C4-2B (cell line): ENCODE measurements around the gene TSPYL6.

Source experiments
- H3K27ac ChIP-seq: fragments of 450-650 bp; 2 replicates; pipeline ENCODE4 v1.5.1; 2017
- CTCF ChIP-seq: fragments of 450-650 bp; conservative IDR thresholded peaks from 2 replicates; pipeline ENCODE4 v1.5.1; 2017; ENCODE audit warnings: mild to moderate bottlenecking
- ZFX ChIP-seq: fragments of 450-650 bp; IDR thresholded peaks from 2 replicates; pipeline ENCODE4 v1.6.1; 2017

The TSPYL6 gene

GRCh38 chr2:54233832-54234649 is 22.0 kb downstream of the TSPYL6 start:
- TF ChIP-seq ZFX: no peak
- TF ChIP-seq CTCF: no peak
- H3K27ac ChIP-seq: no peak overlapping the region

- TF ChIP-seq ZFX (no peak), CTCF (no peak)
- H3K27ac ChIP-seq: no peak overlapping the region
Observed at GRCh38 chr2:54228945-54229344, 27.1 kb downstream of the TSPYL6 start.

DNA sequence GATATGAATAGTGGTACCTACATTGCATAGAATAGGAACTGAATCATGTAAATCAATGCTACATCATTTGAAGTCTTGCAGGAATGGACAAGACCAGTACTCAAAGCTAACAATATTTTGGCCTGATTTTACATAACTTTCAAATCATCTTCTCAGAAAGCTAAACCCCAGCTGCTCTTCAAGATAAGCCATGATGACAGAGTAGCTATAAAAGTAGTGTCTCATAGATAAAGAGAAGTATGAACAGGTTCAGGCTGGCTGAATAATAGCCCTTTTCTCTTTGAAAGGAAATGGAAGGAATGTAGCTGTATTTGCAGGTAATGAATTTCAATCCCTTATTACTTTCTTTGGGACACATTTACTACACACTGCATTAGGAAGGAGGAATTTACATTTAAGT is 28.2 kb downstream of the TSPYL6 start:
- no peak for TF ChIP-seq CTCF
- no peak for TF ChIP-seq ZFX
- no peak overlapping the region for H3K27ac ChIP-seq

DNA sequence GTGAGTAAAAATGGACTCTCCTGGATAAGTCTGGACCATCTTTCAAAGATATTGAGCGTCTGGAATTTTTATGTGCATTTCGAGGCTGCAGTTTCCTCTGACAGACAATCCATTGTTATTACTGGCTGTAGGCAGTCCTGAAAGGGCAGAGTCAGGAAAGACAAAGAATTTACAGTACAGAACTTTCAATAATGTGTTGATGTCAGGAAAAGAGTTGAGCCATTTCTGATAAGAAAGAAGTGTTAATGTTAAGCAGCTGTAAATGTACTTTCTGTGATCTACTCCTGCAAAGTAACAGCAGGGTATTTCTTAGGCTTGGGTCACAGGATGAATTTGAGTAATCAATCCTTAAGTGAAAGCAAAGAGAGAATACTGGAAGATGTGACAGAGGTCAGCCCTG is 29.8 kb downstream of the TSPYL6 start:
- H3K27ac ChIP-seq: no peak overlapping the region
- no peak for TF ChIP-seq ZFX
- TF ChIP-seq CTCF: no peak

GRCh38 chr2:54224997-54225396 is 31.0 kb downstream of the TSPYL6 start:
- TF ChIP-seq CTCF (no peak), ZFX (no peak)
- no peak overlapping the region for H3K27ac ChIP-seq

GRCh38 chr2:54213082-54213481 is 42.9 kb downstream of the TSPYL6 start:
- no peak for TF ChIP-seq ZFX
- TF ChIP-seq CTCF: no peak
- H3K27ac ChIP-seq: no peak overlapping the region

DNA sequence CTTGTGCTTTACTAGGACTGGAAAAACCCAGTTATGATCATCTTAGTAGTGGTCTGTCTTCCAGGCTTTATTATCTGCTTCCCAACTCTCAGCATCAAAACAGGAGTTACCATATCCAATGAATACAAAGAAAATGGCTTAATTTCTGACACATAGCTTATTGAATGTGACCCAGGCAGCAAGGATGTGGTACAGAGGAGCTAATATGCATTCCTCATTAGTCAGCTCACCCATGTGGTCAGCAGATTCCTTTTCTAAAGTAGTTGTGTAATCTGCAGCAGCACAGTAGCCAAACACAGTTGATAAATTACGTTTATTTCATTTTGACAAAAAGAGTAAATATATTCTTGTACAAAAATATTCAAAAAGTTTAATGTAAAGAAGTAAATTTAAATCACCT is 43.6 kb downstream of the TSPYL6 start:
- TF ChIP-seq CTCF: no peak
- TF ChIP-seq ZFX: no peak
- no peak overlapping the region for H3K27ac ChIP-seq
